WTC11 (cell line): Measurements from ENCODE around the gene CARS1. TPM values are rescaled to one million over a fixed set of nuclear protein-coding genes. Genes with fewer than 3 reads are reported as not detected.

Experiments
- ATAC-seq: fragments of 200-7000 bp; cut with Tn5 transposase; 2 replicates; pipeline ENCODE4 v1.10.0; 2021; ENCODE audit warnings: mild to moderate bottlenecking, moderate library complexity
- CTCF ChIA-PET: fragments of 300-600 bp; sonication (Branson Sonifier 250); formaldehyde crosslinking; loops from one replicate; lab custom pipeline; 2021; ENCODE audit warnings: antibody characterized with exemption; lab: Charles Lee
- POLR2A ChIA-PET: fragments of 350-600 bp; sonication (Branson Sonifier 250); formaldehyde crosslinking; loops from one replicate; lab custom pipeline; 2021; ENCODE audit warnings: antibody characterized with exemption; lab: Charles Lee
- DNase-seq: peaks from one replicate; pipeline ENCODE4 v3.0.0; 2021; ENCODE audit warnings: low spot score
- H3K27ac Mint-ChIP-seq: 2 replicates; pipeline ENCODE4 v1.8.0; 2021; ENCODE audit warnings: mixed read lengths
- H3K27me3 Mint-ChIP-seq: 2 replicates; pipeline ENCODE4 v1.8.0; 2021; ENCODE audit warnings: low read depth, mild to moderate bottlenecking, moderate library complexity, mixed read lengths
- H3K36me3 Mint-ChIP-seq: 2 replicates; pipeline ENCODE4 v1.8.0; 2021; ENCODE audit warnings: mixed read lengths
- H3K4me1 Mint-ChIP-seq: 2 replicates; pipeline ENCODE4 v1.8.0; 2022; ENCODE audit warnings: mixed read lengths
- H3K4me3 Mint-ChIP-seq: 2 replicates; pipeline ENCODE4 v1.8.0; 2021; ENCODE audit warnings: mild to moderate bottlenecking, moderate library complexity, mixed read lengths
- H3K9me3 Mint-ChIP-seq: 2 replicates; pipeline ENCODE4 v1.8.0; 2021; ENCODE audit warnings: mixed read lengths
- AR ChIP-seq: fragments of 250-450 bp; sonication (Bioruptor Pico); IDR thresholded peaks from 2 replicates; pipeline ENCODE4 v1.9.0; 2021; ENCODE audit warnings: mild to moderate bottlenecking
- ARID4B ChIP-seq: sonication (generic); formaldehyde crosslinking; IDR thresholded peaks from 2 replicates; pipeline ENCODE4 v1.8.0; 2023; ENCODE audit warnings: missing genetic modification reagents, mild to moderate bottlenecking, borderline replicate concordance
- FOXP1 ChIP-seq: sonication (generic); formaldehyde crosslinking; IDR thresholded peaks from 2 replicates; pipeline ENCODE4 v1.8.0; 2022; ENCODE audit warnings: missing genetic modification reagents, mild to moderate bottlenecking, moderate library complexity, borderline replicate concordance
- JAZF1 ChIP-seq: fragments of 250-450 bp; sonication (Bioruptor Pico); IDR thresholded peaks from 2 replicates; pipeline ENCODE4 v1.9.0; 2021; ENCODE audit warnings: moderate library complexity, mild to moderate bottlenecking, inconsistent platforms
- JUN ChIP-seq: sonication (generic); formaldehyde crosslinking; IDR thresholded peaks from 2 replicates; pipeline ENCODE4 v1.8.0; 2023; ENCODE audit warnings: mild to moderate bottlenecking, missing genetic modification reagents
- KAT7 ChIP-seq: sonication (generic); formaldehyde crosslinking; IDR thresholded peaks from 2 replicates; pipeline ENCODE4 v1.8.1; 2023; ENCODE audit warnings: missing genetic modification reagents, mild to moderate bottlenecking, borderline replicate concordance
- NFYB ChIP-seq: sonication (generic); formaldehyde crosslinking; conservative IDR thresholded peaks from 2 replicates; pipeline ENCODE4 v1.8.0; 2022; ENCODE audit warnings: low read depth, missing genetic modification reagents
- PRDM15 ChIP-seq: sonication (generic); formaldehyde crosslinking; IDR thresholded peaks from 2 replicates; pipeline ENCODE4 v1.8.0; 2022; ENCODE audit warnings: missing genetic modification reagents
- RORB ChIP-seq: fragments of 250-450 bp; sonication (Bioruptor Pico); IDR thresholded peaks from 2 replicates; pipeline ENCODE4 v1.9.0; 2021; ENCODE audit warnings: mild to moderate bottlenecking
- SMAD4 ChIP-seq: sonication (generic); formaldehyde crosslinking; IDR thresholded peaks from 2 replicates; pipeline ENCODE4 v1.8.0; 2022; ENCODE audit warnings: mild to moderate bottlenecking, missing genetic modification reagents
- ZNF138 ChIP-seq: sonication (generic); formaldehyde crosslinking; conservative IDR thresholded peaks from 2 replicates; pipeline ENCODE4 v1.8.1; 2022; ENCODE audit warnings: mild to moderate bottlenecking, moderate library complexity, missing genetic modification reagents
- ZNF232 ChIP-seq: sonication (generic); formaldehyde crosslinking; IDR thresholded peaks from 2 replicates; pipeline ENCODE4 v1.8.0; 2022; ENCODE audit warnings: mild to moderate bottlenecking, missing genetic modification reagents
- ZNF281 ChIP-seq: sonication (generic); formaldehyde crosslinking; IDR thresholded peaks from 2 replicates; pipeline ENCODE4 v1.8.0; 2023; ENCODE audit warnings: mild to moderate bottlenecking, missing genetic modification reagents
- ZNF416 ChIP-seq: fragments of 250-450 bp; sonication (Bioruptor Pico); IDR thresholded peaks from 2 replicates; pipeline ENCODE4 v1.9.0; 2021; ENCODE audit warnings: mild to moderate bottlenecking, inconsistent platforms
- ZSCAN18 ChIP-seq: fragments of 250-450 bp; sonication (Bioruptor Pico); IDR thresholded peaks from 2 replicates; pipeline ENCODE4 v2.1.2; 2022; ENCODE audit warnings: mild to moderate bottlenecking, moderate library complexity
- total RNA-seq: library from RNA; stranded (reverse); gene quantifications from 3 replicates; pipeline ENCODE4 v1.2.3, GENCODE V29; 2021

The CARS1 gene
- total RNA-seq, 1 experiment from 2014 or later: 92.0 TPM

GRCh38 chr11:3104961-3105790 lies 48.0 kb upstream of the CARS1 start (continued):
- no peak for TF ChIP-seq ZSCAN18 (CRISPR knock-in tag)
- no peak for TF ChIP-seq JUN (CRISPR knock-in tag)

- Mint-ChIP-seq H3K4me1 (peaks cover 11% of the 10 kb centered on the region), H3K27me3 (no peaks in the 10 kb centered on the region), H3K9me3 (no peaks in the 10 kb centered on the region), H3K27ac (no peak overlapping the region), H3K4me3 (no peak overlapping the region), H3K36me3 (0 out of 2 replicates have a peak, but pooled peaks cover under 1% of the 10 kb centered on the region)
- DNase-seq (no peak), ATAC-seq (no peak)
- POLR2A ChIA-PET: interaction anchor here (1.2 kb wide), 1 partner anchor 12 kb away, joined by 4 read pairs; no protein-coding TSS in a partner anchor
- CTCF ChIA-PET: no interaction called here
- TF ChIP-seq SMAD4 (CRISPR knock-in tag) (no peak), RORB (CRISPR knock-in tag) (no peak), ZNF232 (CRISPR knock-in tag) (no peak), PRDM15 (CRISPR knock-in tag) (no peak), NFYB (CRISPR knock-in tag) (no peak)
Observed at GRCh38 chr11:3104051-3104714, 47.0 kb upstream of the CARS1 start.

- H3K4me3 Mint-ChIP-seq: no peak overlapping the region
- H3K27ac Mint-ChIP-seq: no peak overlapping the region
- peaks cover 11% of the 10 kb centered on the region for H3K4me1 Mint-ChIP-seq
- no peaks in the 10 kb centered on the region for H3K27me3 Mint-ChIP-seq
- no peaks in the 10 kb centered on the region for H3K9me3 Mint-ChIP-seq
- ChIA-PET CTCF (no interaction called here), POLR2A (interaction anchor here (1.2 kb wide), 1 partner anchor 11 kb away, joined by 4 read pairs; no protein-coding TSS in a partner anchor)
- DNase-seq (no peak), ATAC-seq (no peak)
- H3K36me3 Mint-ChIP-seq: 0 out of 2 replicates have a peak, but pooled peaks cover 2% of the 10 kb centered on the region
- TF ChIP-seq JAZF1: no peak
- no peak for TF ChIP-seq KAT7 (CRISPR knock-in tag)
- no peak for TF ChIP-seq FOXP1 (CRISPR knock-in tag)
- no peak for TF ChIP-seq ZNF138 (CRISPR knock-in tag)
- TF ChIP-seq AR (CRISPR knock-in tag): no peak
- no peak for TF ChIP-seq ZNF416 (CRISPR knock-in tag)
- TF ChIP-seq ZNF281 (CRISPR knock-in tag): no peak
- TF ChIP-seq ARID4B (CRISPR knock-in tag): no peak
Observed at GRCh38 chr11:3103076-3103475, 45.9 kb upstream of the CARS1 start.
